Activated CD8-positive, alpha-beta memory T cell treated with anti-CD3 and anti-CD28 coated beads for 4 hours (primary cell): ENCODE results near the gene TRPV3.

Source experiments
- DNase-seq, 2 donors: peaks; one replicate each; pipeline ENCODE4 v3.0.0-alpha.2; 2020; ENCODE audit warnings: low read depth in 2 of 2

TRPV3 gene

GRCh38 chr17:3546521-3546920, 11.1 kb downstream of the TRPV3 start:
- DNase-seq: no peak

DNA sequence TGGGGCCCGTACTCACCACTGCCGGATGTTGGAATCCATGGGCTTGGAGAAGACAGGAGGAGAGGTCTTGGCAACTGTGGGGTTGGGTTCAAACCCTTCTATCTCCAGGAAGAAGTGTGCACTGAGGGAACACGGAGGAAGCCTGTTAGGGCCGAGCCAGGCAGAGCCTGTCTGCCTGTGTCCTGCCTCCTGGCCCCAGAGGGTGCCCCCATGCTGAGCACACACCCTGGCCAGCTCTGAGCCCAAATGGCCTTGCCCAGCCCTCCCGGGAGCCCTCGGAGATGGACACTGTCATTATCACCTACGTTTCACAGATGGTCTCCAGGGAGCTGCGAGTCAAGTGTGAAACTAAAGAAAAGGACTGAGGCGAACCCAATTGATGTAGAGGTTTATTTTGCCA, 12.5 kb downstream of the TRPV3 start:
- no peak for DNase-seq

- DNase-seq: no peak
Measured at GRCh38 chr17:3544365-3544764, 13.2 kb downstream of the TRPV3 start.

DNA sequence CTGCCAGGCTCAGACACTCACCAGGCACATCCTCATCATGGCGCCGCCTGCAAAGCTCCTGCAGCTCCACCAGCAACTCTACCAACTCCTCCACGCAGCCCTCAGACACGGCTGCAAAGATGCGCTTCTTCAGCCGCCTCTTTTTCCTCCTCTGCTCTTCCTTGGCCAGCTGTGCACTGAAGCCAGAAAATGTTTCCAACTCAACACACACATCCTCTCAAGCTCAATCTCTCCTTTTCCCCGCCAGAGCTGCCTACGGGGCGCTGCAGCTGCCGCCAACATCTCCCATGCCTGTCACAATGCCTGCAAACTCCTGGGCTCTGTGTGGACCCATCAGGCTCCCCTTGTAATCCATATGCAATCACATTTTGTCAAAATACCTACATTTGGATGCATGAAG, 14.2 kb downstream of the TRPV3 start:
- no peak for DNase-seq

- DNase-seq: no peak
Measured at GRCh38 chr17:3542410-3543088, 15.1 kb downstream of the TRPV3 start.

DNA sequence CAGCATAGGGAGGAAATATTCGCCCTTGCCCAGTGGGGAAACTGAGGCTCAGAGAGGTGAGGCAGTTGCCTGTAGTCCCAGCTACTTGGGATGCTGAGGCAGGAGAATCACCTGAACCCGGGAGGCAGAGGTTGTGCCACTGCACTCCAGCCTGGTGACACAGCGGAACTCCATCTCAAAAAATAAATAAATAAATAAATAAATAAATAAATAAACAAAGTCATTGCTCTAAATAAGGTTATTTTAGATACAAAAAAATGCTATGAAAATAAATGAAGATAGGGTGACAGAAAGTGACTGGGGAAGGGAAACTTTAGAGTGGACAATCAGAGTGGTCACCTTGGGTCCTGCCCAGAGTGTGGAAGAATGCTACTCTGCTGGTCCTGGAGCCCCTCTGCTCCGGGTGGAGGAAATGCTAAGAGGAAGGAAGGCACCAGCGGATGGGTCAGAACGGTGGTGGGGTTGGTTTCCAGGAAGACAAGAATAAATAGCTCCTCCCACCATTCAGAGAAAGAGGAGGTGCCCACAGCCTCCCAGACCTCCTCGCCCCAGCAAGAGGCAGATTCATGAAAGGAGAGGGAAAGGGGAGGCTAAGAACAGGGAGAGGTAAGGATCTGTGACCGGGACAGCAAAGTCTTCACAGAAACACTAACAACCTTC, 17.6 kb downstream of the TRPV3 start:
- no peak for DNase-seq

DNA sequence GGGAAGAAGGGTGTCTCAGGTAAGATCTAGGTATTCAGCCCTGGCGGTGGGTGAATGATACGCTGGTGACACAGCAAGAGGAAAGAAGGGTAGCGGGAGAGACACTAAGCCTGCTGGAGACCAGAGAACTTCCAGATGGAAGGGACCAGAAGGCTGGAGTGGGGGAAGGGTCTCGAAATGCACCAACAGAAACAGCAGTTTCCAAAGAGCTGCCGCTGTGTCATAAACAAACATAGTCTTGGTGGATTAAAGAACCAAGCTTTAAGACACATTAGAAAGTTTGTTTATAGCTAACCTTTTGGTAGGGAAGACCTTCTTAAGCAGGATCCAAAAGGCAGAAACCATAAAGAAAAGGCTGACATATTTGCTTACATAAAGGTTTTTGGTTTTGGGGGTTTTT, 20.9 kb downstream of the TRPV3 start:
- DNase-seq: no peak

DNA sequence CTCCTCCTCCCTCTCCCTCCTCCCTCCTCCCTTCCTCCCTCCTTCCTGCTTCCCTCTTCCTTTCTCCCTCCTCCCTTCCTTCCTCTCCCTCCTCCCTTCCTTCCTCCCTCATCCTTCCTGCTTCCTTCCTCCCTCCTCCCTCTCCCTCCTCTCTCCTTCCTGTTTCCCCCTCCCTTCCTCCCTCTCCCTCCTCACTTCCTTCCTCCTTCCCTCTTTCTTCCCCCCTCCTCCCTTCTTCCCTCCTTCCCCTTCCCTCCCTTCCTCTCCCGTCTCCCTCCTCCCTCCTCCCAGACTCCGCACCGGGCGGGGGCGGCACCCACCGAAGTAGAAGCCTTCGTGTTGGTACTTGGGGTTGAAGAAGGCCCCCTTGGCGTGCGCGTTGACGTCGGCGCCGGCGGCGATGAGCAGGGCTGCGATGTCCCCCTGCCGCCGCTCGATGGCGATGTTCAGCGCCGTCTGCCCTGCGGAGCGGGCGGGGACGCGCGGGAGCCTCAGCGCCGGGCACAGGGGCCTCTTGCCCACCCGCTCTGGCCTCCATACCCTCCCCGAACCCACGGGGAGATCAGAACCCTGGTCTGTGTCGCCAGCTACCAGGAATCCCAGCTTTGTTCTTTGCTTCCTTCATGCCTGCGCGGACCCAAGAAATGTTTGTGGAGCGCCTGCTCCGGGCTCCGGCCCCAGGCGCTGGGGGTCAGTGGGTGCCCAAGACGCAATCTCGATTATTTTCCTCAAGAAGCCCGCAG, 22.2 kb downstream of the TRPV3 start:
- no peak for DNase-seq

DNA sequence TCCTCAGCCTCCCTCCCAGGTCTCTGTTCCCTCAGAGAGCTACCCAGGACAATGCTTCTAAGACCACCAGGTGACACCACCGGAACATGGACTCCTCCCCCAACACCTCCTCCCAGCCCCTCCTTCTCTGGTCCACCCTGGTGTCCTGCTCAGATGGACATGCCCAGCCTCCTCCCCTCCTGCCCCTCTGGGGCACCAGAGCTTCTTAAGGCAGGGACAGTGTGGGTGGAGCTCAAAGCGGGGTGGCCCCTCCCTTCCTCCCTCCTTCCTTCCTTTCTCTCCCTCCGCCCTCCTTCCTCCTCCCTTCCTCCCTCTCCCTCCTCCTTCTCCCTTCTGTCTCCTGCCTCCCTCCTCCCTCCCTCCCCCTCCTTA, 22.7 kb downstream of the TRPV3 start:
- no peak for DNase-seq

DNA sequence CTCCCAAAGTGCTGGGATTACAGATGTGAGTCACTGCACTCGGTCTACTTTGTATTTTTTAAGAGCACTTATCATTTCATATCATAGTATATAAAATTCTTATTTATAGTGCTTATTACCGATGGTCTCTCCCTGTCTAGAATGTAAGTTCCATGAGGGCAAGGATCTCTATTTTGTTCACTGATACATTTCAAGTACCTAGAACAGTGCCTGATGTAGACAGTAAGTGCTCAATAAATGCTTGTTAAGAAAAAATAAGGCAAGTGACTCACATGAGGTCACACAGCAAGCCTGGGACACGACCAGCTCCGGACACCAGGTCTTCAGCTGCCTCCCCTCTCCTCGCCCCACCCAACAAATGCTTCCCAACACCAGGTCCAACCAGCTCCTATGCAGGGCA, 23.9 kb downstream of the TRPV3 start:
- no peak for DNase-seq

- DNase-seq: no peak
Measured at GRCh38 chr17:3532859-3533142, 24.8 kb downstream of the TRPV3 start.

- DNase-seq: no peak
Measured at GRCh38 chr17:3532106-3532858, 25.3 kb downstream of the TRPV3 start.

- DNase-seq: no peak
Measured at GRCh38 chr17:3531266-3532101, 26.1 kb downstream of the TRPV3 start.

DNA sequence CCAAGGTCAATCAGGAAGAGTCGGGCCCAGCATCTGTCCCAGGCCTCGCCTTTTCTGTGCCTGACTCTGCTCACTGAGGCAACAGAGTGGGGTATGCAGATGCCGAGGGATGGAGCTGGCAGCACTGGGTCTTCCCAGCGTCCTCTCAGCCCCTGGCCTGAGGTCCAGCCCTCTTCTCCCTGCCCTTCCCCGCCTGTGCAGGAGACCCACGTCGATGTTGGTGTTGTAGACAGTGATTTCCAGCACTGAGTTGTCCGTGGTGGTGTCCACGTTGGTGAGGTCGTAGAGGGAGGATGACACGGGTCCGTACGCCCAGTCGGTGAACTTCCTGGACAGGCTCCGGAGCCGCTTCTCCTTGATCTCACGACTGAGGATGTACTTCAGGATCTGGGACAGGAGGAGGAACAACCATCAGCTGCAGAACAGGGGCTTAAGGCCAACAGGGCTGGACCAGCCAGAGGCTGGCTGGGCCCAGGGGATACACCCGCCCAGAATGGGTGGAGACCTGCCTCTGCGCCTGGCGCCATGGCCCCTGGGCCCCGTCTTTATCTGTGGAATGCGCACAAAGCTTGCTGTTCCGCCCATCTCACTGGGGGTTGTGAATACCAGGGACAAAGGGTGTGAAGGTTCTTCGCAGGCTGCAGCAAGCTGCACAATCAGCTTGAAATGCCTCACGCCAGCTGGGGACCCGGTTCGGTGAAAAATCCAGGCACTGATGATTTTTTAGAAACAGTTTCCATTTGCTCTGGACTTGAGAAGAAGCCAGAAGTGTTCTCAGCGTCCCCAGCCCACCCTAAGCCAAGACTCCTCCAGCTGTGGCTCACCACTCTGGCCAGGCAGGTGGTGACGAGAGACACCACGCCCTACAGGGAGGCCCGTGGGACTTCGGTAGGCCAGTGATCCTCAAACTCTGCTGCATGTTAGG, 27.5 kb downstream of the TRPV3 start:
- DNase-seq: no peak

DNA sequence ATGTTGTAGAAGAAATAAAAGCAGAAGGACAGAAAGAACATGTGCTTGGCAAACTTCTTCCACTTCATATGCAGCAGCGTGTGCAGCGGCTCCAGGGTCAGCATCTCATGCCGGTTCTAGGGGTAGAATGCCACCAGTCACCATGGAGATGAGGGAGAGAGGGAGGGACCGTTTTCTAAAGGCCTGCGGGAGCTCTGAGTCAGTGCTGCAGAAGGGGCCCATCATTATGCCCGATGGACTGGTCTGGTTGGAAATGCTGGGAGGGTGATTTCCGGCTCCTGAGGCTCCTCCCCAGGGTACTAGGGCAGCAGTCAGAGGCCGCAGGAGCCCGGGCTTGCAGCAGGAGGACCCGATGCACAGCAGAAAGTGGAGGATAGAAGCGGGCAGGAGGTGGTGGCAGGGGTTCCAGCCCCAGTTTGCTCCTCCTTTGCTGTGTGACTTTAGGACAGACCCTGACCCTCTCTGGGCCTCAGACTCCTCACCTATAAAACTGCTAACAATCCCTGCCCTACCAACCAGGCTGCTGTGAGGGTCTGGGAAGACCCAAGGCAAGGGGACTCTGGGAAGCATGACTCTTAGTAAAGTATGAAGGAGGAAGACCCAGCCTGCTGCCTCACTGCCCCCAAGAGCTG, 28.6 kb downstream of the TRPV3 start:
- no peak for DNase-seq

DNA sequence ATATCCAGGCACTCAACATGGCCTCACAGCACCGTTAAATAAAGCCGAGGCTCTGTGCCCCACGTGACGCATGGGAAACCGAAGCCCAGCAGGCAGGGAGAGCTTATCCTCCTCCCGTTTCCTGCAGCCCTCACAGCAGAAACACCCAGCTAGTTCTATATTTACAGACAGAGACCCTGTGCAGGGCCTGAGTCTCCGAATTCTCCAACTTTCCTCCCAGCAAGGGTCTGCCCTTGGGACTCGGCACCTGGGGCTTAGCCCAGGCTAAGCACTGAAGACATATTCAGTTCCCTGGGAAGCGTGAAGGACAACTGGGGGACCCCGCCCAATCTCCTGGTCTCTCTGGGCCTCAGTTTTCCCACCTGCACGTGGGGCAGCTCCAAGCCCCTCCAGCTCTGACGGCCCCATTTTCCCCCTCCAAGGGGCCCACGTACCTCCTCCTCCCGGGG, 29.2 kb downstream of the TRPV3 start:
- DNase-seq: no peak

GRCh38 chr17:3527896-3528295, 29.7 kb downstream of the TRPV3 start:
- no peak for DNase-seq

- DNase-seq: no peak
Measured at GRCh38 chr17:3527468-3527867, 30.1 kb downstream of the TRPV3 start.

DNA sequence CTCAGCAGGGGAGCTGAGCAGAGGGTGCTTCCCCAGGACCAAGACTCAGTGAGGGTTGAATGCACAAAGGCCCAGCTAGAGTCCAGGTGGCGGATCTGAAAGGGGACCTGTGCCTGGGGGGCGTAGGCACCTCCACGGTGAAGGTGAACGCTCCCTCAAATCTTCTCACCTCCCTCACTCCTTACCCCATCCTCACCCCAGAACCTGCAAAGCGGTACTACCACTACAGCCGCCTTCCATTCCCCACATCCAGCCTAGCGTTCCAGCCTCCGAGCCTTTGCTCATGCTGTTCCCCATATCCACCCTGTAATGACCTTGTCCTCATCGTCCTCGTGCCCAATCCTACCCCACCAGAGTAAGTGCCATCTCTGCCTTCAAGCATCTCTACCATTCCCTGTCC, 30.6 kb downstream of the TRPV3 start:
- DNase-seq: no peak

- DNase-seq: no peak
Measured at GRCh38 chr17:3526491-3526890, 31.1 kb downstream of the TRPV3 start.
